KG1 (cell line): ENCODE data around the gene SARDH.
A peak's percentile ranks its signal among the peaks of the same experiment; 100 is the strongest.

ENCODE experiments used
- DNase-seq: peaks from one replicate; lab custom pipeline; 2025; lab: John Stamatoyannopoulos, UW

SARDH gene, protein sequence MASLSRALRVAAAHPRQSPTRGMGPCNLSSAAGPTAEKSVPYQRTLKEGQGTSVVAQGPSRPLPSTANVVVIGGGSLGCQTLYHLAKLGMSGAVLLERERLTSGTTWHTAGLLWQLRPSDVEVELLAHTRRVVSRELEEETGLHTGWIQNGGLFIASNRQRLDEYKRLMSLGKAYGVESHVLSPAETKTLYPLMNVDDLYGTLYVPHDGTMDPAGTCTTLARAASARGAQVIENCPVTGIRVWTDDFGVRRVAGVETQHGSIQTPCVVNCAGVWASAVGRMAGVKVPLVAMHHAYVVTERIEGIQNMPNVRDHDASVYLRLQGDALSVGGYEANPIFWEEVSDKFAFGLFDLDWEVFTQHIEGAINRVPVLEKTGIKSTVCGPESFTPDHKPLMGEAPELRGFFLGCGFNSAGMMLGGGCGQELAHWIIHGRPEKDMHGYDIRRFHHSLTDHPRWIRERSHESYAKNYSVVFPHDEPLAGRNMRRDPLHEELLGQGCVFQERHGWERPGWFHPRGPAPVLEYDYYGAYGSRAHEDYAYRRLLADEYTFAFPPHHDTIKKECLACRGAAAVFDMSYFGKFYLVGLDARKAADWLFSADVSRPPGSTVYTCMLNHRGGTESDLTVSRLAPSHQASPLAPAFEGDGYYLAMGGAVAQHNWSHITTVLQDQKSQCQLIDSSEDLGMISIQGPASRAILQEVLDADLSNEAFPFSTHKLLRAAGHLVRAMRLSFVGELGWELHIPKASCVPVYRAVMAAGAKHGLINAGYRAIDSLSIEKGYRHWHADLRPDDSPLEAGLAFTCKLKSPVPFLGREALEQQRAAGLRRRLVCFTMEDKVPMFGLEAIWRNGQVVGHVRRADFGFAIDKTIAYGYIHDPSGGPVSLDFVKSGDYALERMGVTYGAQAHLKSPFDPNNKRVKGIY

DNA sequence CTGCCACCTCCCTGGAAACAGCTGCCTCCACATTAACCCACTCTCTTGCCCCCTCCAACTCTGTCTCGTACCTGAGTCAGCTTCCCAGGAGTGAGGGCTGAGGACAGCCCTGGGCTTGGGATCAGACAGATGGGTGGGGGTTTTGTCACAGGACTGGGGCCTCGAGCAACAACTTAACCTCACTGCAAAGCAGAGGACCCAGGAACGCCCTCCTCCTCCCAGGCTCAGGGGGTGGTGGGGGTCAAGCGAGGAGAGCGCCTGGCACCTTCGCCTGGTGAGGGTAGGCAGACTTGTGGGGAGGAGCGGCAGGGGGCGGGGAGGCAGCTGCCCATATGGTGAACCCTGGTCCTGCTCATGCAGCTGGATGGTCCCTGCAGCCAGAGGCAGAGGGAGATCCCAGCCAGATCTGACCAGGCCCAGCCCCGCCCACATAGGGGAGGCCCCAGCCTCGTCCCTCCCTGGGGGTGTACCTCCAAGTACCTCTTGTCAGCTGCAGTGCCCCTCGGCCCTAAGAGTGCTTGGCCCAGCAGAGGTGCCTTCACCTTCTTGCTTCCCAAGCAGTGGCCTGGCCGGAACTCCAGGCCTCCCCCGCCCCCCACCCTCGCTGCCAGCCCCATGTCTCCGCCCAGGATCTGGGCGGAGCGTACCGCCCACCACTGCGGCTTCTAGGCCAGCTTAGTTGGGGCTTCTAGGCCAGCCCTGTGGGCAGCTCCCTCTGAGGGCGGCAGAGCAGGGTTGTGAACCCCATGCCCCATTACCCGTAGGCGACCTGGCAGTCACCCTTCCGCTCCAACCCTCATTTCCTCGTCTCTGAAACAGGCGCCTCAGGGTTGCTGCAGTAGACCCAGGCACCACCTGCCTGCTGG lies at the start of gene SARDH:
SARDH (minus strand) TSS at position 579 of the 866 bp plus-strand sequence. CDS start 4,179 bp downstream, outside the sequence.
- DNase-seq = no peak

DNA sequence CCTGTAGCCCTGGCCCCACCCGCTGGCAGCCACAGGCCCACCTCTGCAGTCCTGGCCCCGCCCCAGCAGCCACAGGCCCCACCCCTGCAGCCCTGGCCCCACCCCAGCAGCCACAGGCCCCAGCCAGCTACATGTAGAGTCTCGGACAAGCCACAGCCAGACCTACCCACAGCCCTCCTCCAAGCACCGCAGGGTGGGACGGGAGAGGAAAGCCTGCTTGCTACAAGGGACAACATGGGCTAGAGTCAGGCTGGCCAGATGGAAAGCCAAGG lies 49.5 kb upstream of the SARDH start:
- no peak for DNase-seq

DNA sequence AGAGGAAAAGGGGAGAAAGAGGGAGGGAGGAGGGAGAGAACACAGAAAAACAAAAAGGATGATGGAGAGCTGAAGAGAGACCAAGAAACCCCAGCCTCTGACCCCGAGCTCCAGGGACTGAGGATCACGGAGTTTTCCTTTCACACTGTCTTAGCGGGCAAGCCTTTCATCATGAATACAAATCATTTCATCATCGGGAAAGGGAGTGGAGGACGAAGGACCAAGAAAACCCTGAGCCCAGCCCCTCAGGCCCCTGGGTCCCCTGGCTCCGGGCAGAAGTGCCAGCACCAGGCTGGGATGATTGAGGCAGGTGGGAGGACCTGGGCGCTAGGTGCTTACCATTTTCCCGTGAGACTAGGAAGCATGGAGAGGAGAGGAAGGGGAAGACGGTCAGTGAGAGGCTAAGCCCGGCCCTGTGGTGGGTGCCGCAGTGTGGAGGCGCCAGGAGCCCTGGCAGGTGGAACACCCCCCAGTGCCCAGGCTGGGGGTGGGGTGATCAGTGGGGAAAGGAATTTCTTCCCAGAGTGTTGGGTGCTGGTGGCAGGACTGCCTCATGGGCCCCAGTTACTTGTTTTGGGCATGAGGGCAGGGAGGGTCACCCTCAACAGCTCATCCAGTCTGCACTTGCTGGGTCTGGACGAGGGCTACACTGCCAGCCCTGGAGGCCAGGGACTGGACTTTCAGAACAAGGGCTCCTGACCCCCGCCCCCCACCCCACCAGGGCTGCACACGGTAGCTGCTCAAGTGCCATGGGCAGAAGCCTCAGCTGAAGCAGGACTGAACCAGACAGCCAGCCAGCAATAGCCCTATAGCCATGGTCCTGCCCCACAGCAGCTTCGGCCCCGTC lies 49.0 kb upstream of the SARDH start:
- DNase-seq = no peak

DNA sequence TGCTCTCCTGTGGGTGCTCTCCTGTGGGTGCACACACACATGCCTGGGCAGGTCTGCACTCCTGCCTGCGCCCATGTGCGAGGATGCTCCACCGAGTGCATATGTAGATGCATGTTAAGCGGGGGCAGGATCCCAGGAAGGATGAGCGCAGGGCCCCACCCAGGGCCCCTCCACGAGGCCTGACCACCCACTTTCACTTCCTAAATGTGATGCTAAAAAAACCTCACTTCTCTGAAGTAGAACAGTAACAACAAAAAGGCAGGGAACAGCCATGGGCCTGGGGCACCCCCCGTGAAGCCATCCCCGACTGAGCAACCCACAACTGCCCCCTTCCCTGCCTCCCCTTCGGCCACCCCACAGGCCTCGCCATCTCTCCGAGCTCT lies 48.2 kb upstream of the SARDH start:
- DNase-seq = no peak

DNA sequence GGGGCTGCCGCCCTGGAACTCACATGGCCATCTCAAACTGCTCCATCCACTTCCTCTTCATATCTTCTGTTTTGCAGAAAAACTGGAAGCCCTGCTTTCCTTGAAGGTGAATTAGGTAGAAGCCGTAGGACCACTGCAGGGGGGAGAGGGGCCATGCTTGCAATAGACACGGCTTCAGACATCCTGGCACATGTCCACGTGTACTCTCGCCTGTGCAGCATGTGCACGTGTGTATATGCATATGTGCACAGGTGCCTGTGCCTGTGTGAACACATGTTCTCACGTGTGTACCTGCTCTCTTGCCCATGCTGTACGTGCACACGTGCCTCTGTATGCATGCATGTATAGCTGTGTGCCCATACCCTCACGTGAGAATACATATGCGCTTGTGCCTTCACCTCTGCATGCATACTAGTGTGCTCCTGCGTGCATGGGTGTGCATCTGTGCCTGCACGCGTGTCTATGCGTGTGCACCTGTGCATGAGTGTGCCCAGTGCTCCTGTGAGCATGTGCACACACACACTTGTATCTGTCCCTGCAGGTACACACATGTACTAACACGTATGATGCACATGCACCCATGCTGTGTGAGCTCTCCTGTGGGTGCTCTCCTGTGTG lies 47.7 kb upstream of the SARDH start:
- DNase-seq = no peak

DNA sequence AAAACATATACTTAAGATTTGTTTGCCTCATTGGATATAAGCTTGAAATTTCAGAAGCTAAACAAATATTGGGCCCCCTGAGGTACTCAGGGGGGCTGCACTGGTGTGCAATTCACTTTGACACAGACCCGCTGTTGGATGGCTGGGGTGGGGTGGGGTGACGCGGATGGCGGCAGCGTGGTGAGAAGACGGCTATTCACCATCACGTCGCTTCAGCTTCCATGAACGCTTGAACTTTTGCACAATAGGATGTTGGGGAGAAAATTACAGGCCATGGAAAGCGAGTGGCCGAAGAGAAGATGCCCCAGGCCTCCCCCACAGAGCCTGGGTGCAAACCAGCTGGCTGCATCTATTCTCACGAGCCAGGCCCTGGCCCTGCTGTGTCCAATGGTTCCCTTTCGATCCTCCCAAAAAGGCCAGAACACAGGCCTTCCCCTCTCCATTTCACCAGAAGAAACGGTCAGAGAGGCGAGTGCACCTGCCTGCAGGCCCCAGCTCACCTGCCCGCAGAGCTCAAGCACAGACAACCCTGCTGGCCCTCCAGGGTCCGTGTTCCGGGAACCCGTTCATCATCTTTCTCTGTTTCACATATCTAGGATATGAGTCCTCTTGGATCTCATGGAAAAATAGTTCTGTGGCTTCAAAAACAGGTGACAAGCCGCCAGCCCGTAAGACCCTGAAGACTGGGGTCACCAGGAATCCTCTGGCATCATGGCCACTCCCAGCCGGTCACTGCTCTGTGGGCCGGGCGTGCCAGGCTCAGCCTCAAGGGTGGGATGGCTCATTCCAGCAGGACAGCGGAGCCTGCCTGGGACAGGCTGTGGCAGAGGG lies 46.8 kb upstream of the SARDH start:
- no peak for DNase-seq

GRCh38 chr9:133783331-133783731 lies 45.2 kb upstream of the SARDH start:
- no peak for DNase-seq

DNA sequence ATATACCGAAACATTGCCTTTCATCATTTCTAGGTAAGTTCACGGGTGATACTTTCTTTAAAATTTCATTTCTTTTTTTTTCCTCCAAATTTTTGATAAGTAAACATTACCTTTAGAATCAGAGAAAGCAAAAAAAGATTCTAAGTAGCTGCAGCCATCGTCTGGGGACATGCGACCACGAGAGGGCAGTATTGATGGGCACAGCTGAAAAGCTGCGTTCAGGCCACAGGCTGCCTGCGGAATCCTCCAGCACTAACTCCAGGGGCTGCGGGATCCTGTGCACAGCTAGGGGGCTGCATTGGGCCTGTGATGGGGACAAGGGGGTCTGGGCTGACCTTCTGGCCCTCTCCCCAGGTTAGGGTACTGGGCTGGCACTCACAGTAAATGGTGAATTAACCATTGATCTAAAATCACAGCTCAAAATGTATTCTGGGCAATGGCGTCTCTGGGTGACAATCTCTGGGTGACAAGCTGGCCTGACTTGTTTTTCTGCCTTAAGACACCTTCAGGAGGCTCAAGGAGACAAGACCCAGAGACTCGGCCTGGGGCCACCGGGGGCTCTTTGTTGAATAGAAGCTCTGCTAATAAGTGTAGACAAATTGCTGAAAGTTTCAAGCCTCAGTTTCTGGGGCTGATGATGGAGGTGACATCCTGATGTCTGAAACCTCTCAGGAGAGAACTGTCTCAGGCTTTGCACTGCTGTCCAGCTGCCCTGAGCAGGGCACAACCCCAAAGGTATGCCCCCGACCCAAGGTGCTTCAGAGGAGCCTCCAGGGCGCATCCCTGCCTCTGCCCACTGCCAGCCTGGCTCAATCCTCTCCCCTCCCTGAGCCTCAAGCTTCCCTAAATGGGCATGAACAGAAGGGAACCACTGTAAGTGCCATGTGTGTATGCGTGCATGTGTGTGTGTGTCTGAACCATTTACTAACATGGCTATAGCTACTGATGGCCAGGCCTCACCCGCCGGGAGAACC lies 44.3 kb upstream of the SARDH start:
- DNase-seq = peak; percentile 12

- DNase-seq = no peak
Measured at GRCh38 chr9:133781828-133782135, 43.6 kb upstream of the SARDH start.

- DNase-seq = no peak
Measured at GRCh38 chr9:133780962-133781827, 43.0 kb upstream of the SARDH start.

DNA sequence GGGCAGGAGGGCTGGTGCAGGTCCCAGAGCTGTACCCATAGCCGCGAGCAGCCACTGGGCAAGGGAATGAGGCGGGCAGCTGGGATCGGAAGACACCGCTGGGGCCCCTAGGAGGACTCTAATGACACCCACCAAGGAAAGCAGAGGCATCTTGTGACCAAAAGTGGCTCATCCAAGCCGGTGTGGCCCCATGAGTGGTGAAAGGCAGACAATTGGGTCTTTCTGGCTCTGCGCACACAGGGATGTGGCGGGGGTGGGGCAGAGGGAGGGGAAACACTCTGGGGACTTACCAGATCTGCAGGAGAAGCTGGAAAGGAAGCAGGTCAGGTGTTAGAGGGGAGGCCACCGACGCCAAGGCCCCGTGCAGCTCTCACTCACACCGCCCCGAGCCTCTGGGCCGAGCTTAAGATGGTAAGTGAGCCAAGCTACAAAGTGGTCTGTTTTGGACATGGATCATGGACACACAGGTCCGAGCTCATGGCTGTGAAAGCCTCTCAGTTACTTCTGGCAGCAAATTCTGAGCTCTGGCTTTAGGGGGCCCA lies 42.3 kb upstream of the SARDH start:
- no peak for DNase-seq

DNA sequence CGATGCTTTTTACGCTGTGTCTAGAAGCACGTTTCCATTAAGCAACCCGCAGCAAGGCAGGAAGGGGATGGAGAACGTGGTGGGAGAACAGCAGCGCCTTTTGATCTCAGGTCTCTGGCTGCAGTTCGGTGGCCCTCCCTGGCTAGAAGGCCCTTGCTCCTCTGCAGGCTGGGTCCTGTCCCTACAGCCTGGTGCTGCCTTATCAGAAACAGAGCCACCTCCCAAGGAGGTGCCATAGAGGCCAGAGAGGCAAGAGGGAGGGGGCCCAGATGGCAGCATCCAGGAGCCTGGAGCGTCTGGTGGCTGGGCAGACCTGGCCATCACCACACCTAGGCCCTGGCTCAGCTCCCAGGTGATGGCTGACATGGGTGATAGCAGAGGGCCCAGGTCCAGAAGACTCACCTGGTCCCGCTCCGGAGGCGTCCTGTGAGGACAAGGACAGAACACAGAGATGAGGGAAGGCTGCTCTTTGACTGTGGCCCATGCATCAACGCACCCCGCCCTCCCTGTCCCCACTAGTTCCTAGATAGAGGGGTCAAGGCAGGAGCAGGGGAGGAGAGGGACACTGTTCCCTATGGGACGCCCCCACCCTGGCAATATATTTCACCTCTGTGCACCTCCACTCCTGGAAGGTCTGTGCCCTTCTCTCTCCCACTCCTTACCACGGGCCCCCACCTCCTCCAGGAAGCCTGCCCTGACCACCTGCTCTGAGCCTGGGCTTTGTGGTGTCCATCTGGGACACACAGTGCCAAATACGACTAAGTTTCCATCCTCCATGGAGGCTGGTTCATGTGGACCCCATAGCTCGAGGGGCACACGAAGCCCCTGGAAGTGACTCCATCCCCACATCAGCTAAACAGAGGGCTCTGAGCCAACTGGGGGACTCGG lies 41.6 kb upstream of the SARDH start:
- DNase-seq = no peak

GRCh38 chr9:133779081-133779480 lies 40.9 kb upstream of the SARDH start:
- no peak for DNase-seq

GRCh38 chr9:133778336-133779013 lies 40.3 kb upstream of the SARDH start:
- no peak for DNase-seq

- no peak for DNase-seq
Measured at GRCh38 chr9:133777871-133778270, 39.7 kb upstream of the SARDH start.
